GM18861 (cell line): Measurements from ENCODE around the gene PDLIM4.

Experiments
- ATAC-seq: cut with Tn5 transposase; IDR thresholded peaks from one replicate; pipeline ENCODE4 v1.9.1; 2021; ENCODE audit not compliant: unreplicated experiment

Gene PDLIM4

GRCh38 chr5:132303589-132303988 is 46.1 kb downstream of the PDLIM4 start:
- no peak for ATAC-seq

- ATAC-seq = no peak
These were observed 47.9 kb downstream of the PDLIM4 start for GRCh38 chr5:132305420-132305819.

DNA sequence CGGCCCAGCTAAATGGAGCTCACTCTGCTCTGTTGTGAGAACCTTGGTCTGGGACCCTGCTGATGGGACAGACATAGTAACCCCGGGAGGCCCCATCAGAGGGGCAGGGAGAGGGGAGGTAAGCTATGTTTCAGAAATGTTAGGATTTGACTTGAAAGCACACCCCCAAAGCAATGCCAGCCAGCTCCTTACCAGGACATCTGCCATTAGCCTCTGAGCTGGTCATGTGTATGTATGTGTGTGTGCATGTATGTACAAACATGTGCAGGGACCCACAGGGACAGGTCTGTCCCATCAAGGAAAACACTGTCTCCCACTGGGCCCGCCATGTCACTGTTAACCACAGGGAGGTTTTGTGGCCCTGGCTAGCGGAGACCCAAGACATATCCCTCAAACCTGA is 51.2 kb downstream of the PDLIM4 start:
- no peak for ATAC-seq

DNA sequence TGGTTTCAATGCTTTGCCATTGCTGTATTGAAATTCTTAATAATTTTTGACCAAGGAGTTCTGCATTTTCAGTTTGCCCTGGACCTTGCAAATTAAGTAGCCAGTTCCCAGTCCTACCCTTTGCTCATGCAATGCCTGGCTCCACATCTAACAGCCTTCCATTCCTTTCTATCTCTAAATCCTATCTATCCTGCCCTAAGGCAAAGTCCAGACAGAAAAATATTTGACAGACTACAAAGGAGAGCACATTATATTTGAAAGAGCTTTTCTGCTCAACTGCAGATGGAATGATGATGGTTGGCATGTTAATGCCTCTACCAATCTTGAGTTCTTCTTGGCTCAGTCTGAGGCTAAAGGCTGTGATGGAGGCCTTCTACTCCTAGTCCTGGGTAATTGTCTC is 52.2 kb downstream of the PDLIM4 start:
- no peak for ATAC-seq

- no peak for ATAC-seq
These were observed 52.8 kb downstream of the PDLIM4 start for GRCh38 chr5:132310141-132310834.

- ATAC-seq = no peak
These were observed 55.9 kb downstream of the PDLIM4 start for GRCh38 chr5:132313366-132313765.

GRCh38 chr5:132313961-132314432 is 56.5 kb downstream of the PDLIM4 start:
- ATAC-seq = no peak

DNA sequence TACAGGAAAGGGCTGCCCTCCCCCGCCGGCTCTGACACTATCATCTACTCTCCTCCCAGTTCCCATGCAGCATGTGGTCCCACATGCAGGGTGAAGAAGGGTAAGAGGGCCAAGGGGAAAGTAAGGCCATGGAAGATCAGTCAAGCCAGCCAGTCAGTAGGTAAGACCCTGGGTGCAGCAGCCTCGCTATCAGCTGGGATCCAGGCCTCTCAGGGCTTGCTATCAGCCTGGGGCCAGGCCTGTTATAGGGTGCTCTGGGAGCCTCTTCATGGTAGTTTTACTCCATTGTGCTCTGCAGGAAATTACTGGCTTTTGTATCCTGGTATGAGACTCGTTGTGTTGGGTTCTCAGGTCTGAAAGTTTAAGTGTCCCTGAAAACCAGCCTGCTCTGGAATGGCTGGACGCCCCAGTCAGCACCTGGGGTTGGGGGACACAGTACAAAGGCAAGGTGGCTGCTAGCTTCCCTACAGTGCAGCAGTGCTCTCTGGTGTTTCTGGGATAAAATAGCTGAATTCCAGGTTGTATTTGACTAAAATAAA is 58.1 kb downstream of the PDLIM4 start:
- ATAC-seq = no peak

- no peak for ATAC-seq
These were observed 62.5 kb downstream of the PDLIM4 start for GRCh38 chr5:132319975-132320374.

DNA sequence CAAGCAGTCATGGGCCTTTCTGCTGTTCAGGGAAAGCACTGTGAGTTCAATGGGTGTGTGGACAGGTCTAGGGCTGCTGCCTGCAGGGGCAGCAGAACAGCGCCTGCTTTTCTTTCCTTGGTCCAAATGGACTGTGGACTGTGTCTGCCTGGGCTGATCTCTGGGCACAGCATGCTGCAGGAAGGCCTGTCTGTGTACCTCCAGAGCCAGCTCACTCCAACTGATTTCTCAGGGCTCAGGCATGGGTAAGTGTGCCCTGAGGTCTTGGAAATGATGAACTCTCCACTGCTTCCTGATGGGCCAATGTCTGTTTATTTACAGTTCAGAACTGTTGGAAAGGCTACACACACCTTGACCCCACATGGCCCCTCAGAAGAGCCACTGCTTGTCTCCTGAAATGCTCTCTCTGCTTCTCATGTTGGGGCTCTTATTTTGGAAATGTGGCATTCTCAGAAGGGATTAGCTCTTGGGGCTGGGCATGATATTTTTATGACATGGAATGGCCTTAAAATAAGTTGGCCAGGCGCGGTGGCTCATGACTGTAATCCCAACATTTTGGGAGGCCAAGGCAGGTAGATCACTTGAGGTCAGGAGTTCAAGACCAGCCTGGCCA is 63.7 kb downstream of the PDLIM4 start:
- ATAC-seq = no peak

DNA sequence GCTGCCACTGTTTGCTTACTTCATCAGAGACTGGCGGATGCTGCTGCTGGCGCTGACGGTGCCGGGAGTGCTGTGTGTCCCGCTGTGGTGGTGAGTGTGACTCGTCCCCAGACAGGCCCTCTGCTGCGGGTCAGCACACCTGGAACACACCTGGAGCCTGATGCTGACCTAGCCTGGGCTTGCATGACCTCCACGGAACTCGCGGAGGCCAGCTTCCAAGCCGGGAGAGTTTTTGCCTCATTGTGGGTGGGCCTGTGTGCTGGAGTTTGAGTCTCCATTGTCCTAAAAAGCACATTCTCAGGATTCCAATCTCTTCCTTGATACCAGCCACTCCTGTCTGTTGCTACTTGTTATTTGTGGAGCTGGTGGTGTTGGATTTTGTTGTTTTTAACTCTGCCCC is 64.8 kb downstream of the PDLIM4 start:
- ATAC-seq = no peak
